Daoy (cell line): ENCODE data around the gene LDLRAD2. TPM values are rescaled to one million over a fixed set of nuclear protein-coding genes. Genes with fewer than 3 reads are reported as not detected.
"Not testable (repeated sequence)": the region's sequence is repeated elsewhere in the genome, so short reads cannot be mapped to it uniquely, and the experiment has no call there.

Experiments
- DNase-seq: peaks from one replicate; pipeline ENCODE4 v3.0.0-alpha.2; 2015; ENCODE audit warnings: low read depth
- total RNA-seq: library from RNA; depleted of rRNA; stranded (reverse); fragments of >200 nt; shearing (Covaris generic); gene quantifications from 2 replicates; pipeline ENCODE4 v1.2.3, GENCODE V29; 2014; rRNA removed

Gene LDLRAD2
- total RNA-seq, result not detected in 2 replicates

GRCh38 chr1:21811875-21812305 lies at the start of gene LDLRAD2:
TSS of gene LDLRAD2 (plus strand) at chr1:21812265. CDS start at chr1:21812452, 187 bp downstream.
- DNase-seq, result no peak

DNA sequence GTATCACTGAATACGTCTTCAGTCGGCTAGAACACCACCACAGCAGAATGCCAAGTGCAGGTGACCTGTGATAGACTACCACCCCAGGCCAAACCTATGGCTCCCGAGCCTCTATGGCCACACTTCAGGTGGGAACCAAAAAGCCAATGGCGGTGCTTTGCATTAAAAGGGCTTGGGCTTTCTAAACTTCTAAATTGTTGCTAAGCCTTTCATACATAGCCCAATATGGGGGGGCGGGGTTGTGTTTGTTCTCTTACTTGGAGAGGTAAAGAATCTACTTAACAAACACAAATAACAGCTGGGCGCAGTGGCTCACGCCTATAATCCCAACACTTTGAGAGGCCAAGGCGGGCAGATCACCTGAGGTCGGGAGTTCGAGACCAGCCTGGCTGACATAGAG lies 48.8 kb upstream of the LDLRAD2 start:
- DNase-seq, result no peak

DNA sequence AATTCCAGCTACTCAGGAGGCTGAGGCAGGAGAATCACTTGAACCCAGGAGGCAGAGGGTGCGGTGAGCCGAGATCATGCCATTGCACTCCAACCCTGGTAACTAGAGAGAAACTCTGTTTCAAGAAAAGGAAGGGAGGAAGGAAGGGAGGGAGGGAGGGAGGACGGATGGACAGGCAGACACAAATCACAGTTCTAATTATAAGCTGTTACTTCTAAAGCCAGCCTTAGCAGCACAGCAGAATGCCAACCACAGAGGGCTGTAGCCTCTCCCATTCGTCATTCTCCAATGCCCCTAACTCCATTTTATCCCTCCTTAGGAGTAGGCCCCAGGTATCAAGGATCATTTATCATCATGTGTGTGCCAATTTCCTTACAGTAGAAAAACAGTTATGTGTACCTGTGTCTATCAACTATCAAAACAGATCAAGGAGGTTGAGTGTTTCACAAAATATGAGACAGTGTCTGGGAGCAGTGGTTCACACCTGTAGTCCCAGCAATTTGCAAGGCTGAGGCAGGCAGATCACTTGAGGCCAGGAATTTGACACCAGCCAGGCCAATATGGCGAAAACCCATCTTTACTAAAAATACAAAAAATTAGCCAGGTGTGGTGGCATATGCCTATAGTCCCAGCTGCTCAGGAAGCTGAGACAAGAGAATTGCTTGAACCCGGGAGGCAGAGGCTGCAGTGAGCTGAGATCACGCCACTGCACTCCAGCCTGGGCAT lies 48.2 kb upstream of the LDLRAD2 start:
- no peak for DNase-seq

GRCh38 chr1:21764615-21765423 lies 47.2 kb upstream of the LDLRAD2 start:
- DNase-seq, result peak; percentile 88

GRCh38 chr1:21766210-21766609 lies 45.9 kb upstream of the LDLRAD2 start:
- DNase-seq, result no peak

- DNase-seq, result not testable (repeated sequence)
These were observed 45.0 kb upstream of the LDLRAD2 start for GRCh38 chr1:21767106-21767505.

GRCh38 chr1:21770201-21770600 lies 41.9 kb upstream of the LDLRAD2 start:
- no peak for DNase-seq

- DNase-seq, result not testable (repeated sequence)
These were observed 41.5 kb upstream of the LDLRAD2 start for GRCh38 chr1:21770602-21771001.

- not testable (repeated sequence) for DNase-seq
These were observed 40.4 kb upstream of the LDLRAD2 start for GRCh38 chr1:21771672-21772071.

DNA sequence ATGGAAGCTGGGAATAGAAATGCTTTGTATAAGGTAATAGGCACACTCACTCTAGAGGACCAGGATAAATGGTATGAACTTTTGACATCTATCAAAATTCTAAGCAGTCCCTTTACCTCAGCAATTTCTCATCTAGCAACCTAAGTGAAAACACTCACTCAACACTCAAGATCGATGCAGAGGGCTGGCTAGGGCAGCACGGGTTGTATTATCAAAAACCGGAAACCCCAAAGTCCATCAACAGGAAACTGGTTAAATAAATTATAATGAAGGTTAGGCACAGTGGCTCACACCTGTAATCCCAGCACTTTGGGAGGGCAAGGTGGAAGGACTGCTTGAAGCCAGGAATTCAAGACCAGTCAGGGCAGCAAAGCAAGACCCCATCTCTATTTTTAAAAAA lies 38.5 kb upstream of the LDLRAD2 start:
- DNase-seq, result no peak

DNA sequence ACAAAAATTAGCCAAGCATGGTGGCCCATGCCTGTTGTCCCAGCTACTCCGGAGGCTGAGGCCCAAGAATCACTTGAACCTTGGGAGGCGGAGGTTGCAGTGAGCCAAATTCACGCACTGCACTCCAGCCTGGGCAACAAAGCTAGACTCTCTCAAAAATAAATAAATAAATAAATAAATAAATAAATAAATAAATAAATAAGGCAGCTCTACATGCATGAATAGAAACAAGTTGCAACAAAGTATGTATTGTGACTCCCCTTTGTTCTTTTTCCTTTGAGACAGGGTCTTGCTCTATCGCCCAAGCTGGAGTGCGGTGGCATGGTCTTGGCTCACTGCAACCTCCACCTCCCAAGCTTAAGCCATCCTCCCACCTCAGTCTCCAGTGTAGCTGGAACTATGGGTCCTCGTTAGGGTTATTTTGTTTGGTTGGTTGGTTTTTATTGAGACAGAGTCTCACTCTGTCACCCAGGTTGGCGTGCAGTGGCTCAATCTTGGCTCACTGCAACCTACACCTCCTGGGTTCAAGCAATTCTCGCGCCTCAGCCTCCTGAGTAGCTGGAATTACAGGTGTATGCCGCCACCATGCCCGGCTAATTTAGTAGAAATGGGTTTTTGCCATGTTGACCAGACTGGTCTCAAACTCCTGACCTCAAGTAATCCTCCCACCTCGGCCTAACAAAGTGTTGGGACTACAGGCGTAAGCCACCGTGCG lies 37.1 kb upstream of the LDLRAD2 start:
- no peak for DNase-seq

DNA sequence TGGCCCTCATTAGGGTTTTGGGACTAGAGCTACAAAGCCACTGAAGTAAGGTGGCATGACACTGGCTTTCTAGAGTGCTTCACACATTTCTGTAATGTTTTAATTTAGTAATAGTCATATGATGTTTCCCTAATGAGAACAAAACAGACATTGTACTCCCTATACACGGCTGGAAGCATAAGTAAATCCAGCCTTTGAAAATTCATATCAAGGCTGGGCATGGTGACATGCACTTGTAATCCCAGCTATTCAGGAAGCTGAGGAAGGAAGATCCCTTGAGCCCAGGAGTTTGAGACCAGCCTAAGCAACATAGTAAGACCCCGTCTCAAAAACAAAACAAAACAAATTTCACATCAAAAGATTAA lies 36.5 kb upstream of the LDLRAD2 start:
- no peak for DNase-seq

DNA sequence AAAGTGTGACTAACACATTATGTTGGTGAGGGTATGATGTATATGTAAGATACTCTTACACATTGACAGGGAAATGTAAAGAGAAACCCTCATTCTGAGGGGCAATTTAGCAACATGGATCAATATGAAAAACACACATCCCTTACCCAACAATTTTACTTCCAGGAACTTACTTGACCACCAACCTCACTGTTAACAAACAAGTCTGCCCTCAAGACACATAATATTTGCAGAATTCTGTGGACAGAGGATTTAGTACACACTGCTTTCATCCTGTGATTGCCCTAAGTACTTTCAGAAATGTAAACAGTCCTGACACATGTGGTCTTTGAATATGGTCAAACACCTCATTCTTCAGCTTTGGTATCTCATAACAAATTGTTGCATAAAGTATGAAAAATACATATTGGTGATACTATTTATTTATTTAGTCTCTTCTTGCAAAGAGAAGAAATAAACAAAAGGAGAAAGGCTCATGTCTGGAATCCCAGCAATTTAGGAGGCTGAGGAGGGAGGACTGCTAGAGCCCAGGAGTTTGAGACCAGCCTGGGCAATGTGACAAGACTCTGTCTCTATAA lies 36.0 kb upstream of the LDLRAD2 start:
- no peak for DNase-seq

- not testable (repeated sequence) for DNase-seq
These were observed 35.1 kb upstream of the LDLRAD2 start for GRCh38 chr1:21776925-21777324.

GRCh38 chr1:21778405-21778727 lies 33.7 kb upstream of the LDLRAD2 start:
- DNase-seq, result no peak

- DNase-seq, result no peak
These were observed 32.2 kb upstream of the LDLRAD2 start for GRCh38 chr1:21779613-21780521.

DNA sequence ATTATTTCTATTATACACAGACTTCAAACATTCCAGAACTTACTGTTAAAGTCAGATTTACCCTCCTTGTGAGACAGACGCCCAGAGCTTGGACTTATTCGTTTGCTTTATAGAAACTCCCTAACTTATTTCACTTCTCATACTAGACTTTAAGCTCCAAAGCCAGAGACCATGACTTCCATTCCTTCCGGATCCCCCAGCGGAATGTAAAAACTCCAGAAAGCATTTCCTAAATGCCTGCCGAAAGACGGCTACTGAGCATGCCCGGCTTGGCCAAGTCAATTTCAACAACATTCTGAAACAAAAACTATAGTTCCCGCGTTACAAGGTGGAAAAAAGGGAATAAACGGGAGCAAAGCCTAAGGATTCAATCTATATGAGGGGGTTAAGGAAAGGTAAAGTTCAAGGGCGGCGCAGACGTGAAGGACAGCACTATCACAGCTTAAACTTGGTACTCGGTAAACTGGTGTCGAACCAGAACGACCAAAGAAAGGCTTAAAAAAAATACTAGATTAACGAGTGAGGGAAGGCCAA lies 30.2 kb upstream of the LDLRAD2 start:
- peak; percentile 47 for DNase-seq

- DNase-seq, result peak; percentile 70
These were observed 29.7 kb upstream of the LDLRAD2 start for GRCh38 chr1:21782349-21782867.

DNA sequence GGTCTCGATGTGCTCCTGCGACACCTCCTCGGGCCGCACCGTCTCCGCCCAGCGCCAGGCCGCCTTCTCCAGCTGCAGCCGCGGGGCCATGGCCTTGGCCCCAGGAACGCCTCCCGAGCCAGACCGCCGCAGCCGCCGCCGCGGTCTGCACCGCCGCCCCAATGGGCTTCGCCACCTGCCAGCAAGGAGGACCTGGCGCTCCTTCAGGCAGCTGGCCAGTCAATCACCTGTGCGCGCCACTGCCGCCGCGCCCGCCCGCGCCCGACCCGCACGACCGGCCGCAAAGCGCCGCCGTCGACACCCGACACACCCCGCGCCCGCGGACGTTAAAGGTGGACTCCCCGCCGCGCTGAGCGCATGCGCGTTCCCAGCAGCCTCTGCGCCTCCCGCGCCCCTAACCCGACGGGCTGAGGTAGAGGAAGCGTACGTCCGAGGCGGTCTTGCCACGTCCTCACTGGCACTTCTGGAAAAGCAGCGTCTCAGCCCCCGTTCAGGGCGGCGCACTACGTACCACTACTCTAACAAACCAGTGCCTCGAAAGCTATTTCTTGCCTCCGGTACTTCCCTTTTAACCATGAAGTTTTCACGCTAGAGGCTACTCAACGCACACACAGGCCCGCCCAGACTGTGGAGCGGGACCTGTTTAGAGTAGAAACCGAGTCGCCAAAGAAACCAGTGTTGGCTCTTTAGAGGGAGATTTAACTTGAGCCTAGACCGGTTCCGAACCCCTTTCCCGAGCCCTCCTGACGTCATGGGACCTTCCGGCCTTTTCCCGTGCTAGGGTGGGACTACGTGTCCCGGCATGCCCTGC lies 29.0 kb upstream of the LDLRAD2 start, which contains the start of gene USP48:
TSS of gene USP48 (minus strand) at position 282 of the 811 bp plus-strand sequence. CDS start at position 90, 192 bp downstream.
- peak; percentile 99 for DNase-seq
